ENCODE data around the gene TGFBRAP1.

The TGFBRAP1 gene

GRCh38 chr2:105294046-105294445 is 35.5 kb downstream of the TGFBRAP1 start:
- no peak overlapping the region for H3K4me3 ChIP-seq (ENCODE audit: low read depth, low read length)
- TF ChIP-seq, protein P1, sequence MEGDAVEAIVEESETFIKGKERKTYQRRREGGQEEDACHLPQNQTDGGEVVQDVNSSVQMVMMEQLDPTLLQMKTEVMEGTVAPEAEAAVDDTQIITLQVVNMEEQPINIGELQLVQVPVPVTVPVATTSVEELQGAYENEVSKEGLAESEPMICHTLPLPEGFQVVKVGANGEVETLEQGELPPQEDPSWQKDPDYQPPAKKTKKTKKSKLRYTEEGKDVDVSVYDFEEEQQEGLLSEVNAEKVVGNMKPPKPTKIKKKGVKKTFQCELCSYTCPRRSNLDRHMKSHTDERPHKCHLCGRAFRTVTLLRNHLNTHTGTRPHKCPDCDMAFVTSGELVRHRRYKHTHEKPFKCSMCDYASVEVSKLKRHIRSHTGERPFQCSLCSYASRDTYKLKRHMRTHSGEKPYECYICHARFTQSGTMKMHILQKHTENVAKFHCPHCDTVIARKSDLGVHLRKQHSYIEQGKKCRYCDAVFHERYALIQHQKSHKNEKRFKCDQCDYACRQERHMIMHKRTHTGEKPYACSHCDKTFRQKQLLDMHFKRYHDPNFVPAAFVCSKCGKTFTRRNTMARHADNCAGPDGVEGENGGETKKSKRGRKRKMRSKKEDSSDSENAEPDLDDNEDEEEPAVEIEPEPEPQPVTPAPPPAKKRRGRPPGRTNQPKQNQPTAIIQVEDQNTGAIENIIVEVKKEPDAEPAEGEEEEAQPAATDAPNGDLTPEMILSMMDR (IDR thresholded peaks at IDR 0.05; ENCODE audit: low read depth, low read length, missing control alignments): no peak
- no peak for DNase-seq (ENCODE audit: low read depth)

GRCh38 chr2:105291981-105292380 is 37.6 kb downstream of the TGFBRAP1 start:
- H3K4me3 ChIP-seq (ENCODE audit: low read depth, low read length): no peak overlapping the region
- no peak for DNase-seq (ENCODE audit: low read depth)
- TF ChIP-seq, protein P1 (IDR thresholded peaks at IDR 0.05; ENCODE audit: low read depth, low read length, missing control alignments): no peak

DNA sequence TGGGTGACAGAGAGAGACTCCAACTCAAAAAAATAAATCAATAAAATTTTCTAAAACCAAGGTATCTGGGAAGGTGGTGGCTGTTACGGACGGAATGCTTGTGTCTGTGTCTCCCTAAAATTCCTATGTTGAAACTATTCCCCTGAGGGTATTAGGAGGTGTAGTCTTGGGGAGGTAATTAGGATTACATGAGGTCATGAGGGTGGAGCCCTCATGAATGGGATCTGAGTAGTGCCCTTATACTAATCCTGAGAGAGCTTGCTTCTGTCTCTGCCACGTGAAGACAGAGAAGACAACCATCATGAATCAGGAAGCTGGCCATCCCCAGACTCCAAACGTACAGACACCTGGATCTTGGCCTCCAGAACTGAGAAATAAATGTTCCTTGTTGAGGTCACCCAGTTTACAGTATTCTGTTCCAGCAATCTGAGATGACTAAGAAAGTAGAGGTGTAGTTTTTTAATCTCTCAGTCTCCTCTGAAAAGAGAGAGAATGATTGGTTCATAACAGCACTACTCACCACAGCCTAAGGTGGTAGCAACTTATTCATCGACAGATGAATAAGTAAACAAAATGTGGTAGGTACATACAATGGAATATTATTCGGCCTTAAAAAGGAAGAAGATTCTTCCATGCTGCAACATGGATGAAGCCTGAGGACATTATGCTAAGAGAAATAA is 38.4 kb downstream of the TGFBRAP1 start:
- TF ChIP-seq, protein P1 (IDR thresholded peaks at IDR 0.05; ENCODE audit: low read depth, low read length, missing control alignments): no peak
- DNase-seq (ENCODE audit: low read depth): no peak
- H3K4me3 ChIP-seq (ENCODE audit: low read depth, low read length): no peak overlapping the region

GRCh38 chr2:105288133-105288532 is 41.4 kb downstream of the TGFBRAP1 start:
- TF ChIP-seq, protein P1 (IDR thresholded peaks at IDR 0.05; ENCODE audit: low read depth, low read length, missing control alignments): no peak
- DNase-seq (ENCODE audit: low read depth): no peak
- no peak overlapping the region for H3K4me3 ChIP-seq (ENCODE audit: low read depth, low read length)

DNA sequence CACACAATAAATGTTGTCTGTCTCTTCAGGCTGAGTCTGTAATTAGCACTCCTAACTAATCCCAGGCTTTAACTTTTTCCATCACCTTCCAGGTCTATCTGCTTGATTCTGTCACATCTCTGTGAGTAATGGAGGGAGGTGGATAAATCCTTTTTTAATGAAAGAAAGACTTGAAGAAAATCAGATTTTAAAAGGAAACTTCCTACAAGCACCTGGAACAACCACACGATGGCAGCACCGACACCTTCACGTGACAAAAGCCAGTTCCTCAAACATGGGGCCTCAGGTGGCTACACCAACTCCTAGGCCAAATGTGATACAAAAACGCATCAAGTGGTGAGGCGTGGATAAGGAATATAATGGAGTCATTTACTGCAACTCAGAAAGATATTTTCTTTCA is 41.8 kb downstream of the TGFBRAP1 start:
- peak; percentile 24 for DNase-seq (ENCODE audit: low read depth)
- no peak overlapping the region for H3K4me3 ChIP-seq (ENCODE audit: low read depth, low read length)
- TF ChIP-seq, protein P1 (IDR thresholded peaks at IDR 0.05; ENCODE audit: low read depth, low read length, missing control alignments): peak; percentile 59

- H3K4me3 ChIP-seq (ENCODE audit: low read depth, low read length): no peak overlapping the region
- TF ChIP-seq, protein P1 (IDR thresholded peaks at IDR 0.05; ENCODE audit: low read depth, low read length, missing control alignments): no peak
- no peak for DNase-seq (ENCODE audit: low read depth)
Measured at GRCh38 chr2:105283532-105283931, 46.0 kb downstream of the TGFBRAP1 start.

- no peak overlapping the region for H3K4me3 ChIP-seq (ENCODE audit: low read depth, low read length)
- no peak for DNase-seq (ENCODE audit: low read depth)
- TF ChIP-seq, protein P1 (IDR thresholded peaks at IDR 0.05; ENCODE audit: low read depth, low read length, missing control alignments): no peak
Measured at GRCh38 chr2:105280281-105280680, 49.3 kb downstream of the TGFBRAP1 start.

Data from GM12864 (cell line).